Right lobe of liver (tissue), 6 donors: ENCODE results near the gene SLC13A4. TPM values are rescaled to one million over a fixed set of nuclear protein-coding genes. Genes with fewer than 3 reads are reported as not detected.

Experiments used
- ATAC-seq, 4 donors: fragments of 200-7000 bp; cut with Tn5 transposase; one replicate each; pipeline ENCODE4 v1.9.1; 2020; ENCODE audit warnings: mild to moderate bottlenecking in 4 of 4, moderate library complexity in 4 of 4
- DNase-seq, 3 donors: peaks; one replicate each; pipeline ENCODE4 v3.0.0-alpha.2; 2020
- H3K27ac ChIP-seq, 3 donors: fragments of 200-600 bp; one replicate each; pipeline ENCODE4 v1.8.0; 2022
- H3K27me3 ChIP-seq, 2 donors: fragments of 200-600 bp; one replicate each; pipeline ENCODE4 v1.8.0; 2022
- H3K36me3 ChIP-seq, 4 donors: fragments of 200-600 bp; sonication (generic) in 1 of 4; one replicate each; pipeline versions ENCODE4 v1.5.1 to v1.8.0; 2017 to 2022; ENCODE audit warnings: control low read depth in 1 of 4
- H3K4me1 ChIP-seq, 4 donors: fragments of 200-600 bp; sonication (generic) in 1 of 4; one replicate each; pipeline versions ENCODE4 v1.5.1 to v1.8.0; 2017 to 2022; ENCODE audit warnings: control low read depth in 1 of 4
- H3K4me3 ChIP-seq, 3 donors: fragments of 200-600 bp; one replicate each; pipeline ENCODE4 v1.8.0; 2022
- H3K9me3 ChIP-seq, 4 donors: fragments of 200-600 bp; sonication (generic) in 1 of 4; one replicate each; pipeline versions ENCODE4 v1.5.1 to v1.8.0; 2017 to 2022; ENCODE audit warnings: control low read depth in 1 of 4
- CTCF ChIP-seq, 4 donors: fragments of 200-600 bp in 3 of 4; fragments of 450-650 bp in 1 of 4; IDR thresholded peaks; one replicate each; pipeline versions ENCODE4 v1.5.1 to v1.8.0; 2016 to 2022; ENCODE audit warnings: antibody characterized with exemption in 4 of 4, mild to moderate bottlenecking in 2 of 4
- POLR2A ChIP-seq: fragments of 450-650 bp; IDR thresholded peaks from one replicate; pipeline ENCODE4 v1.6.1; 2017; ENCODE audit warnings: antibody characterized with exemption, mild to moderate bottlenecking
- WGBS: methylation state at CpG from one replicate; pipeline ENCODE4 v1.1.6; 2018; ENCODE audit warnings: low coverage, low lambda C conversion rate; ENCODE audit not compliant: insufficient coverage; ENCODE audit errors: missing lambda C conversion rate; 5-methylcytosine and 5-hydroxymethylcytosine counted together
- intact Hi-C, 2 donors: fragments of 100-400 bp; cut with DNase I; formaldehyde crosslinking; loops; one replicate each; pipeline versions ENCODE4 v1.11.2 to v1.14.1; 2022
- total RNA-seq, 6 experiments: library from RNA; depleted of rRNA in 2 of 6; stranded (reverse); fragments of >200 nt in 2 of 6; fragmentation: NEBNext Ultra II Directional in 3 of 6; extraction: Animal tissue kit (Norgen Biotek cat#: 25700) in 3 of 6; gene quantifications; one replicate each; pipeline versions ENCODE4 v1.1.0 to v1.2.4, GENCODE V29; 2016 to 2023
- donor health status: DM: no; HTN: yes; CAD: no.
- donor health status: DM: no; HTN: no; CAD: no.
- donor health status: DM: no; HTN: no; CAD: no.
- donor health status: DM: no; HTN: yes; CAD: no.
- donor health status: DM: no; HTN: yes; CAD: no.

Gene SLC13A4
- total RNA-seq, 6 experiments from 2014 or later = 0.09 to 0.25 (median 0.18) TPM; not detected in 2

GRCh38 chr7:135658564-135658963 lies 69.4 kb downstream of the SLC13A4 start:
- DNase-seq (no peak), ATAC-seq (no peak)
- intact Hi-C loops = no loop called here
- Histone ChIP-seq H3K4me1 (peaks cover 0 to 9% (median 0%) of the 10 kb centered on the region in 4 donors), H3K27ac (no peak overlapping the region), H3K9me3 (no peaks in the 10 kb centered on the region), H3K27me3 (no peaks in the 10 kb centered on the region), H3K4me3 (no peak overlapping the region), H3K36me3 (no peaks in the 10 kb centered on the region)
- WGBS = 81% methylated on average over 2 of the region's 5 CpGs
- TF ChIP-seq CTCF (IDR thresholded peaks at IDR 0.05) = no peak
- TF ChIP-seq POLR2A = no peak

- no peaks in the 10 kb centered on the region for H3K9me3 ChIP-seq
- 82% methylated on average over 11 of the region's 12 CpGs for WGBS
- peaks cover 0 to 5% (median 0%) of the 10 kb centered on the region in 4 donors for H3K36me3 ChIP-seq
- H3K27ac ChIP-seq = no peak overlapping the region
- H3K27me3 ChIP-seq = no peaks in the 10 kb centered on the region
- no peaks in the 10 kb centered on the region for H3K4me1 ChIP-seq
- H3K4me3 ChIP-seq = no peak overlapping the region
- intact Hi-C loops = no loop called here
- ATAC-seq (no peak), DNase-seq (no peak)
- TF ChIP-seq CTCF (IDR thresholded peaks at IDR 0.05) (no peak), POLR2A (no peak)
These were observed 74.5 kb downstream of the SLC13A4 start for GRCh38 chr7:135653340-135654080.

GRCh38 chr7:135650831-135651573 lies 77.0 kb downstream of the SLC13A4 start:
- WGBS = 63% methylated on average over 10 of the region's 15 CpGs
- Histone ChIP-seq H3K27me3 (no peaks in the 10 kb centered on the region), H3K36me3 (peaks cover 0 to 5% (median 1%) of the 10 kb centered on the region in 4 donors), H3K27ac (no peak overlapping the region), H3K9me3 (no peaks in the 10 kb centered on the region), H3K4me1 (no peaks in the 10 kb centered on the region), H3K4me3 (no peak overlapping the region)
- TF ChIP-seq CTCF (IDR thresholded peaks at IDR 0.05) (no peak), POLR2A (no peak)
- ATAC-seq (peak; percentile 67 to 91 (median 82)), DNase-seq (no peak)
- intact Hi-C loops = no loop called here

GRCh38 chr7:135648235-135648634 lies 79.8 kb downstream of the SLC13A4 start:
- intact Hi-C loops = loop anchor here in 1 of 2 donors (10.0 kb wide), 1 partner anchor 373 kb away; no protein-coding TSS in a partner anchor
- H3K27ac ChIP-seq = no peak overlapping the region
- no peaks in the 10 kb centered on the region for H3K27me3 ChIP-seq
- no peaks in the 10 kb centered on the region for H3K9me3 ChIP-seq
- H3K4me3 ChIP-seq = no peak overlapping the region
- DNase-seq (no peak), ATAC-seq (no peak)
- H3K36me3 ChIP-seq = peaks cover 0 to 5% (median 1%) of the 10 kb centered on the region in 4 donors
- TF ChIP-seq CTCF (IDR thresholded peaks at IDR 0.05) (no peak), POLR2A (no peak)
- peaks cover 0 to 6% (median 0%) of the 10 kb centered on the region in 4 donors for H3K4me1 ChIP-seq
- WGBS = 88% methylated on average over 7 of the region's 7 CpGs
